Chondrocyte (in vitro differentiated cells): Measurements from ENCODE around the gene RIC8B. TPM values are rescaled to one million over a fixed set of nuclear protein-coding genes. Genes with fewer than 3 reads are reported as not detected.

Experiments
- DNase-seq: peaks from one replicate; pipeline ENCODE4 v3.0.0; 2021; ENCODE audit warnings: mixed read lengths, low spot score
- H3K27ac Mint-ChIP-seq: one replicate; pipeline ENCODE4 v1.8.0; 2021; ENCODE audit warnings: mild to moderate bottlenecking, moderate library complexity, mixed read lengths; ENCODE audit not compliant: unreplicated experiment
- H3K27me3 Mint-ChIP-seq: 2 replicates; pipeline ENCODE4 v1.8.0; 2021; ENCODE audit warnings: low read depth, mixed read lengths
- H3K36me3 Mint-ChIP-seq: 2 replicates; pipeline ENCODE4 v1.8.0; 2021; ENCODE audit warnings: low read depth, mixed read lengths
- H3K4me1 Mint-ChIP-seq: 2 replicates; pipeline ENCODE4 v1.8.0; 2021; ENCODE audit warnings: low read depth, mild to moderate bottlenecking, mixed read lengths
- H3K4me3 Mint-ChIP-seq: one replicate; pipeline ENCODE4 v1.8.0; 2021; ENCODE audit warnings: mild to moderate bottlenecking, moderate library complexity, mixed read lengths; ENCODE audit not compliant: unreplicated experiment
- H3K9me3 Mint-ChIP-seq: 2 replicates; pipeline ENCODE4 v1.8.0; 2021; ENCODE audit warnings: low read depth, mixed read lengths
- CTCF ChIP-seq: fragments of 200-600 bp; sonication (generic); IDR thresholded peaks from 2 replicates; pipeline ENCODE4 v1.5.0; 2021; ENCODE audit warnings: antibody characterized with exemption, mild to moderate bottlenecking, moderate library complexity
- total RNA-seq: library from RNA; stranded (reverse); gene quantifications from 3 replicates; pipeline ENCODE4 v1.2.1, GENCODE V29; 2021

RIC8B gene
- total RNA-seq, 1 donor from 2014 or later = 12.3 TPM

GRCh38 chr12:106886932-106887331, 112.5 kb downstream of the RIC8B start:
- Mint-ChIP-seq H3K4me3 (no peak overlapping the region), H3K9me3 (no peaks in the 10 kb centered on the region)

GRCh38 chr12:106888348-106888970, 114.0 kb downstream of the RIC8B start:
- no peak overlapping the region for H3K27ac Mint-ChIP-seq
- no peaks in the 10 kb centered on the region for H3K9me3 Mint-ChIP-seq
- H3K36me3 Mint-ChIP-seq = peaks cover 18% of the 10 kb centered on the region
- TF ChIP-seq CTCF = no peak
- H3K27me3 Mint-ChIP-seq = no peaks in the 10 kb centered on the region
- H3K4me3 Mint-ChIP-seq = no peak overlapping the region
- peaks cover 2% of the 10 kb centered on the region for H3K4me1 Mint-ChIP-seq
- DNase-seq = no peak

More at GRCh38 chr12:106886932-106887331, 112.5 kb downstream of the RIC8B start:
- Mint-ChIP-seq H3K36me3 (peaks cover 23% of the 10 kb centered on the region), H3K4me1 (peaks cover 5% of the 10 kb centered on the region), H3K27me3 (no peaks in the 10 kb centered on the region), H3K27ac (no peak overlapping the region)
- no peak for TF ChIP-seq CTCF
- DNase-seq = no peak

- no peak for TF ChIP-seq CTCF
- no peaks in the 10 kb centered on the region for H3K27me3 Mint-ChIP-seq
- H3K36me3 Mint-ChIP-seq = peaks cover 12% of the 10 kb centered on the region
- no peak overlapping the region for H3K27ac Mint-ChIP-seq
- no peaks in the 10 kb centered on the region for H3K9me3 Mint-ChIP-seq
- no peak for DNase-seq
- no peaks in the 10 kb centered on the region for H3K4me1 Mint-ChIP-seq
- H3K4me3 Mint-ChIP-seq = no peak overlapping the region
These were observed 114.8 kb downstream of the RIC8B start for GRCh38 chr12:106889326-106889725.

GRCh38 chr12:106889950-106890626, 115.6 kb downstream of the RIC8B start:
- Mint-ChIP-seq H3K9me3 (no peaks in the 10 kb centered on the region), H3K4me1 (no peaks in the 10 kb centered on the region), H3K4me3 (no peak overlapping the region), H3K27ac (no peak overlapping the region), H3K27me3 (no peaks in the 10 kb centered on the region), H3K36me3 (peaks cover 12% of the 10 kb centered on the region)
- no peak for TF ChIP-seq CTCF
- DNase-seq = no peak

GRCh38 chr12:106892075-106892474, 117.6 kb downstream of the RIC8B start:
- no peak for TF ChIP-seq CTCF
- peaks cover 8% of the 10 kb centered on the region for H3K36me3 Mint-ChIP-seq
- no peaks in the 10 kb centered on the region for H3K9me3 Mint-ChIP-seq
- H3K27ac Mint-ChIP-seq = no peak overlapping the region
- no peaks in the 10 kb centered on the region for H3K4me1 Mint-ChIP-seq
- no peak for DNase-seq
- no peak overlapping the region for H3K4me3 Mint-ChIP-seq
- no peaks in the 10 kb centered on the region for H3K27me3 Mint-ChIP-seq
